GM18507 (cell line): ENCODE measurements around the gene NIPBL.
"Not testable (repeated sequence)": the region's sequence is repeated elsewhere in the genome, so short reads cannot be mapped to it uniquely, and the experiment has no call there.

Source experiments
- DNase-seq: peaks from one replicate; pipeline ENCODE4 v3.0.0; 2011; ENCODE audit warnings: low read depth; ENCODE audit not compliant: insufficient read length; ENCODE audit errors: extremely low spot score
- FAIRE-seq: peaks from 2 replicates; lab custom pipeline; 2011; peaks lifted over from hg19 to GRCh38; lab: Jason Lieb, UNC

NIPBL gene

DNA sequence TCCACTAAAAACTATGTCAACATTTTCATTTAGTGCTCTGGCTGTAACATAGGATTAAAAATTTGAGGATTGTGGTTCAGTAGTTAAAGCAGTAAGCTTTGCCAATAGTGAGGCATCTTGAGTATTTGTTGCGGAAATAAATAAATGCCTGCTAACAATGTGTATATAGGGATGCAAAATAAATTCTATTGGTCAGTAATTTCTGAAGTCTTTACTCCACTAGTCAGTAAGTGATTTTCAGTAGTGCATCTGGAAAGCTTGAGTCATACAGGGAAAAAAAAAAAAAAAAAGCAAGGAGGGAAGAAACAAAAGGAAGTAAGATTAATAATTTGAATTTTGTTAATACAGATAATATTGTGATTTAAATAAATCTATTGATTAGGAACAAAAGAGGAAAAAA is 21.0 kb downstream of the NIPBL start:
- DNase-seq: no peak
- FAIRE-seq: no peak

GRCh38 chr5:36899860-36900259 is 23.3 kb downstream of the NIPBL start:
- FAIRE-seq (no peak), DNase-seq (no peak)

DNA sequence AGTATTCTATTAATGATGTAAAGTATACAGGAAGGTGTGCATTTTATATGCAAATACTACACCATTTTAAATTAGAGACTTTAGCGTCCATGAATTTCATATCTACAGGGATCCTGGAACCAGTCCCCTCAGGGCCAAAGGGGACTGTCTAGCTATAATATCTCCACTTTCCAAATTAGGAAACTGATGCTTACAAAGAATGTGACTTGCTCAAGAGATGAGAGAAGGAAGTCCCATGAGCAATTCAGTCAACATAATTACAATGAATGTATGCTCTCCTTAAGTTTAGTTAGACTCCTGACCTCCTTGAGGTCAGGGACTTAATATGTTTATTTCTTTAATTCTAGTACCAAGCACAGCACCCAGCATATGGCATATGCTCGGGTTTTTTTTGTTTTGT is 23.7 kb downstream of the NIPBL start:
- DNase-seq (no peak), FAIRE-seq (no peak)

GRCh38 chr5:36901077-36901476 is 24.5 kb downstream of the NIPBL start:
- not testable (repeated sequence) for FAIRE-seq, DNase-seq

GRCh38 chr5:36901856-36902255 is 25.3 kb downstream of the NIPBL start:
- FAIRE-seq: no peak

DNA sequence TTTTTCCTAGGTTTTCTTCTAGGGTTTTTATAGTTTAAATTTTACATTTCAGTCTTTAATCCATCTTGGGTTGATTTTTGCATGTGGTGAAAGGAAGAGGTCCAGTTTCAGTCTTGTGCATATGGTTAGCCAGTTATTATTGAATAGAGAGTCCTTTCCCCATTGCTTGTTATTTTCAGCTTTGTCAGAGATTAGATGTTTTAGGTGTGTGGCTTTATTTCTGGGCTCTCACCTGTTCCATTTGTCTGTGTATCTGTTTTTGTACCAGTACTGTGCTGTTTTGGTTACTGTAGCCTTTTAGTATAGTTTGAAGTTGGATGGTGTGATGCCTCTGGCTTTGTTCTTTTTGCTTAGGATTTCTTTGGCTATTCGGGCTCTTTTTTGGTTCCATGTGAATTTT is 25.8 kb downstream of the NIPBL start:
- FAIRE-seq (no peak), DNase-seq (no peak)

More at GRCh38 chr5:36901856-36902255, 25.3 kb downstream of the NIPBL start:
- no peak for DNase-seq

GRCh38 chr5:36904677-36905076 is 28.1 kb downstream of the NIPBL start:
- FAIRE-seq: peak; percentile 29

DNA sequence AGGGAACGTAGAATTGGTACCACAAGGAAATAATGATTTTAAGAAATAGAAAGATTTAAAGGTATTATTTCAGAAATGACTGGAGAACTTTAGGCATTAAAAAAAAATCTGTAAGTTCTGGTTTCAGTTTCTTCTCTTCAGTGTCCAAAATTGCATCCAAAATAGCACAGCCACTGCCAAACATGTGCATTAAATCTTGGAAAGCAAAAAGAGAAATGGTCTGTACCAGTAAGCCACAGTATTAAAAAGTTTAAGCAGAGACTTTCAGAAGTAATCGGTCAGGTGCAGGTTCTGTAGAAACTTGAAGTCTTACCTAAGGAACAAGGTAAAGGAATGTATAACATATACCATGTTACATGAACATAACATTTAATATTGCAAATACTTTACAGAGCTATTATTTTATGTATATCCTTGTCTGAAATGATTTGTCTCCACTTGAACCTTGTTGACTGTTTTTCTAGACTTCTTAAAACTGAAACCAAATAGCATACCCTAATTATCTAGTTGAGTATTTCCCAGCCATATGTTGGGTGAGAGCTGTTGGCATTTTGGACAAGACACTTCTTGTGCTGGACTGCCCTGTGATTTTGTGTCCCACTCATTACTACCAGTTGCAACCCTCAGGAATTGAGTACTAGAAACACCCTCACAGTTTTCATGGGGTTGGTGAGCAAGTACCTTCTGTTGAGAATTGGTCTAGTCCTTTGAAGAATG is 32.1 kb downstream of the NIPBL start:
- FAIRE-seq (peak; percentile 58), DNase-seq (no peak)

More at GRCh38 chr5:36904677-36905076, 28.1 kb downstream of the NIPBL start:
- DNase-seq: no peak

- no peak for FAIRE-seq
- no peak for DNase-seq
These were observed 39.1 kb downstream of the NIPBL start for GRCh38 chr5:36915653-36916052.

DNA sequence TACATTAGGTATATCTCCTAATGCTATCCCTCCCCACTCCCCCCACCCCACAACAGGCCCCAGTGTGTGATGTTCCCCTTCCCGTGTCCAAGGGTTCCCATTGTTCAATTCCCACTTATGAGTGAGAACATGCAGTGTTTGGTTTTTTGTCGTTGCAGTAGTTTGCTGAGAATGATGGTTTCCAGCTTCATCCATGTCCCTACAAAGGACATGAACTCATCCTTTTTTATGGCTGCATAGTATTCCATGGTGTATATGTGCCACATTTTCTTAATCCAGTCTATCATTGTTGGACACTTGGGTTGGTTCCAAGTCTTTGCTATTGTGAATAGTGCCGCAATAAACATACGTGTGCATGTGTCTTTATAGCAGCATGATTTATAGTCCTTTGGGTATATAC is 40.0 kb downstream of the NIPBL start:
- DNase-seq, FAIRE-seq: not testable (repeated sequence)

- not testable (repeated sequence) for DNase-seq, FAIRE-seq
These were observed 40.8 kb downstream of the NIPBL start for GRCh38 chr5:36917358-36917757.

- no peak for DNase-seq
These were observed 42.7 kb downstream of the NIPBL start for GRCh38 chr5:36919238-36919637.

DNA sequence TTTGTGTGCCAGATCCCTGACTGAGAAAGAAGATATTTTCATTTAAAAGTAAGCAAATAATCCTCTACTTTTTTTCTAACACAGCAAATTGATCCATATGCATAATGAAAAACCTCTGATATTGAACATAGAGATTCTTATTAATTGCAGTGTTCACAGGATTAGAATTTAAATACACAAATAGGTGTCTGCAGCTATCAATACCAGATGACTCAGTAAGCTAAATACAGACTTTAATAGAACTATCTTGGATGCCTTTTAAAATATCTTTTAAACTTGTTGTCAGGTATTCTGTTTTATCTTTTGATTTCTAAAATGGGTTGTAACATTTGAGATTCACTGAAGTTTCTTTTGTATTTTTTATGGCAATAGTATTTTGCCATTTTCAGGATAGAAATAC is 43.1 kb downstream of the NIPBL start:
- no peak for FAIRE-seq
- no peak for DNase-seq

More at GRCh38 chr5:36919238-36919637, 42.7 kb downstream of the NIPBL start:
- FAIRE-seq: no peak

DNA sequence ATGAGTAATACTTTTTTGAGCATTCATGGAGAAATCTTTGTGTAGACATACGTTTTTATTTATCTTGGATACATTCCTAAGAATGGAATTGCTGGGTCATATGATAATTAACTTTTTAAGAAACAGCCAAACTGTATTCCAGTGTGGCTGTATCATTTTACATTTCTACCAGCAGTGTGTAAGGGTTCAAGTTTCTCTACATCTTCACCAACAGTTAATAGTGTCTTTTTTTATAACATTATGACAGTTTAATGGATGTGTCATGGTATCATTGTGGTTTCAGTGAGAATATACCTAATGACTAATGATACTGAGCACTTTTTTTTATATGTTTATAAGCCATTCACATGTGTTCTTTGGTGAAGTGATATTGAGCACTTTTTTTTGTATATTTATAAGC is 52.4 kb downstream of the NIPBL start:
- FAIRE-seq: no peak
- no peak for DNase-seq

GRCh38 chr5:36929438-36929837 is 52.9 kb downstream of the NIPBL start:
- FAIRE-seq (no peak), DNase-seq (no peak)

- no peak for DNase-seq
- FAIRE-seq: no peak
These were observed 55.5 kb downstream of the NIPBL start for GRCh38 chr5:36932056-36932455.

GRCh38 chr5:36932699-36933098 is 56.1 kb downstream of the NIPBL start:
- FAIRE-seq: no peak
- DNase-seq: no peak

DNA sequence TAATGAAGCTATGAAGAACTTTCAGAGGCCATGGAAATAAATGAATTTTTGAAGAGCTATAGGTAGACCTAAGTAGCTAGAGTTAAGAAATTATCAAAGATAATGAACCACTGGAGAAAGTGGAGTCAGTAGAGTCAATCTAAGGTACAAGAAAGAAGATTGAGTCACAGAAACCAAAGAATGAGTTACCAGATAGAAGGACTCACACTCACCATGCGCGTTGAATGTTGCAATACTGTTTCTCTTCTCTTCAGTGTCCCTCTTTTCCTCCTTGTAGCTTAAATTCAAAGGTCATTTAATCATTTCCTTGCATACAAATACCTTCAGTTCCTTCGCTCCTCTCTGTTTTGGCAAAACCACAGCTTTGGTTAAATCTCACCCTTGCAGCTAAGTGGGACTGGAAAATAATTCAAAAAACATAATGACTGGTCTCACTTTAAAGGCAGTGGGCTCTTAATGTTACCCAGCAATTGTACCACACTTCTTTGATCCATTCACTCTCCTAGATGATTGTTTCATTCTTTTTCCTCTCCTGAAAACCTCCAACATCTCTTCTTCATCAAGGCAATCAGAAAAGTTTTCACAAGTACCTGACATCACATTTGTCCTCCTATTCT is 58.3 kb downstream of the NIPBL start:
- no peak for DNase-seq
- peak; percentile 35 for FAIRE-seq

DNA sequence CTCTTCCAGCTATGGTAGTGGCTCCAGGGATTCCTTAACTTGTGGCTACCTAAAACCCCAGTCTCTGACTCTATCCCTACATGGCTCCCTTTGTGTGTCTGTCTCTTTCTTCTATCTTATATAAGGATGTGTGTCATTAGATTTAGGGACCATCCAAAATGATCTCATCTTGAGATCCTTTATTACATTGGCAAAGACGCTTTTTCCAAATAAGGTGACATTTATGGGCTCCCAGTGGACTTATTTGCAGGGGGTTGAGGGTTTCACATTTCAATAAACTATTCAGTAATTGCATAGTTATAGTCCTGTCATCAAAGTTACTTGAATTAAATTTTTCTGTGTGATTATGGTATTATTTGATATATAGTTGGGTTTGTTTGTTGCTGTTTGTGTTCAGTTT is 59.2 kb downstream of the NIPBL start:
- FAIRE-seq (no peak), DNase-seq (no peak)

DNA sequence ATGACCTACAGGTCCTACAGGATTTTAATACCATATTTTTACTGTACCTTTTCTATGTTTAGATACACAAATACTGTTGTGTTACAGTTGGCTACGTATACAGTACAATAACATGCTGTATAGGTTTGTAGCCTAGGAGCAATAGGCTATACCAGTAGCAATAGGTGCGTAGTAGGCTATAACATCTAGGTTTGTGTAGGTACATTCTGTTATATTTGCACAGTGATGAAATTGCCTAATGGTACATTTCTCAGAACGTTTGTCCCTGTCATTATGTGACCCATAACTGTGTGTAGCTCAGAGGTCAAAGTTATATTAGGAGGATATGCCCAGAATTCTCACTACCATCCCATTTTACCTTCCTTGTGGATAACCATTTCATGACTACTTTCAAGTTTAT is 59.7 kb downstream of the NIPBL start:
- DNase-seq: no peak
- peak; percentile 9 for FAIRE-seq

DNA sequence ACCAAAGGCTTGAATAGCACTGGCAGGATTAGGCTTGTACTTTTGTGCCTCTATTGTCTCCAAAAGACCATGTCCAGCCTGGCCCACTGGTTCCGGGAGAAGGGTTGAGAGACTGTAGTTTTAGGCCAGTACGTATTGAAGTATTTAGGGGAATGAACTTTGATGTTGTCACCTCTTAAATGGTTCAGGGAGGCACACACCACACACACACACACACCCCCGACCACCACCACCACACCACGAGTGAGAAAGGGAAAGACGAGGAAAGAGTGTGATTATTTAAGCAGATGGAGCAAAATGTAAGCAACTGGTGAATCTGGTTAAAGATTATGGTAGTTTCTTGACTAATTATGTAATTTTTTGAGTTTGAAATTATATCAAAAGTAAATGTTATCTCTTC is 61.6 kb downstream of the NIPBL start:
- FAIRE-seq (no peak), DNase-seq (no peak)
